Urothelium cell line (cell line): ENCODE results near the gene SYCE3.
"Not testable (repeated sequence)": the region's sequence is repeated elsewhere in the genome, so short reads cannot be mapped to it uniquely, and the experiment has no call there.

ENCODE experiments used
- DNase-seq: peaks from one replicate; pipeline ENCODE4 v3.0.0; 2011; ENCODE audit warnings: low spot score, mixed read lengths
- FAIRE-seq: peaks from 2 replicates; lab custom pipeline; 2011; peaks lifted over from hg19 to GRCh38; lab: Jason Lieb, UNC

Gene SYCE3

GRCh38 chr22:50562523-50563412 is at the start of gene SYCE3:
TSS of gene SYCE3 (minus strand) at chr22:50562919. CDS start at chr22:50556405, 6,514 bp downstream.
- DNase-seq (peak; percentile 98), FAIRE-seq (peak; percentile 97)

- DNase-seq (no peak), FAIRE-seq (no peak)
Measured at GRCh38 chr22:50612168-50612527, 49.4 kb upstream of the SYCE3 start.

GRCh38 chr22:50611341-50612060 is 48.8 kb upstream of the SYCE3 start:
- DNase-seq (no peak), FAIRE-seq (no peak)

GRCh38 chr22:50610581-50610980 is 47.9 kb upstream of the SYCE3 start:
- FAIRE-seq (no peak), DNase-seq (no peak)

GRCh38 chr22:50610041-50610451 is 47.3 kb upstream of the SYCE3 start:
- FAIRE-seq = no peak
- no peak for DNase-seq

GRCh38 chr22:50609599-50609998 is 46.9 kb upstream of the SYCE3 start:
- FAIRE-seq (no peak), DNase-seq (no peak)

GRCh38 chr22:50608996-50609395 is 46.3 kb upstream of the SYCE3 start:
- FAIRE-seq (no peak), DNase-seq (no peak)

- FAIRE-seq, DNase-seq: not testable (repeated sequence)
Measured at GRCh38 chr22:50608058-50608840, 45.5 kb upstream of the SYCE3 start.

- DNase-seq (no peak), FAIRE-seq (no peak)
Measured at GRCh38 chr22:50607659-50608020, 44.9 kb upstream of the SYCE3 start.

- DNase-seq = no peak
- no peak for FAIRE-seq
Measured at GRCh38 chr22:50606946-50607658, 44.4 kb upstream of the SYCE3 start.

- FAIRE-seq = no peak
- DNase-seq = no peak
Measured at GRCh38 chr22:50606165-50606945, 43.6 kb upstream of the SYCE3 start.

GRCh38 chr22:50605613-50606074 is 42.9 kb upstream of the SYCE3 start:
- FAIRE-seq = no peak
- DNase-seq = no peak

GRCh38 chr22:50605002-50605612 is 42.4 kb upstream of the SYCE3 start:
- no peak for DNase-seq
- no peak for FAIRE-seq

GRCh38 chr22:50604256-50605001 is 41.7 kb upstream of the SYCE3 start:
- FAIRE-seq = no peak
- no peak for DNase-seq

GRCh38 chr22:50603511-50604255 is 41.0 kb upstream of the SYCE3 start:
- DNase-seq = no peak
- no peak for FAIRE-seq

- no peak for FAIRE-seq
- no peak for DNase-seq
Measured at GRCh38 chr22:50602338-50602700, 39.6 kb upstream of the SYCE3 start.

- DNase-seq (no peak), FAIRE-seq (no peak)
Measured at GRCh38 chr22:50601669-50602337, 39.1 kb upstream of the SYCE3 start.
